HCT116 (cell line): ENCODE measurements around the gene COPS8. TPM values are rescaled to one million over a fixed set of nuclear protein-coding genes. Genes with fewer than 3 reads are reported as not detected.

ENCODE experiments used
- ATAC-seq: fragments of 200-7000 bp; cut with Tn5 transposase; 2 replicates; pipeline ENCODE4 v1.9.1; 2020; ENCODE audit warnings: mild to moderate bottlenecking, moderate library complexity
- BruUV-seq: library from RNA; stranded (reverse); fragments of 400-500 nt; replicated peaks from 2 replicates; lab custom pipeline; 2021; lab: Mats Ljungman, UMichigan
- CTCF ChIA-PET: fragments of 300-600 bp; sonication (Branson Sonifier 250); formaldehyde crosslinking; loops from one replicate; lab custom pipeline; 2021; ENCODE audit warnings: antibody characterized with exemption; lab: Charles Lee
- POLR2A ChIA-PET: fragments of 300-600, 350-600 bp; sonication (Branson Sonifier 250); formaldehyde crosslinking; loops from one replicate; lab custom pipeline; 2021; ENCODE audit warnings: antibody characterized with exemption; lab: Charles Lee
- RAD21 ChIA-PET, 2 experiments: fragments of 300-600 bp; sonication (Branson Sonifier 250); formaldehyde crosslinking; loops; one replicate each; lab custom pipeline; 2023; ENCODE audit warnings: low total read pairs in 2 of 2; ENCODE audit not compliant: uncharacterized antibody in 2 of 2, unreplicated experiment in 2 of 2, low non-redundant PET in 1 of 2; lab: Charles Lee
- DNase-seq: peaks from one replicate; pipeline ENCODE4 v3.0.0-alpha.2; 2010; ENCODE audit warnings: low read depth, low spot score
- H2AFZ ChIP-seq: fragments of 200-600 bp; shearing (Covaris generic), sonication (generic); 2 replicates; pipeline ENCODE4 v1.6.1; 2017; ENCODE audit warnings: low read depth, mixed run types, mixed read lengths, antibody characterized with exemption, low read length; ENCODE audit not compliant: poor library complexity, severe bottlenecking
- H3K27ac ChIP-seq: 2 replicates; pipeline ENCODE4 v1.5.1; 2012; ENCODE audit warnings: low read depth, low read length
- H3K27me3 ChIP-seq: fragments of 200-600 bp; sonication (generic); 2 replicates; pipeline ENCODE4 v1.6.1; 2016; ENCODE audit warnings: mixed run types, low read length, mixed read lengths; ENCODE audit not compliant: insufficient read depth
- H3K36me3 ChIP-seq, 2 experiments: fragments of 200-500 bp in 1 of 2; fragments of 200-600 bp in 1 of 2; sonication (Bioruptor generic) in 1 of 2; sonication (generic) in 1 of 2; 2 replicates each; pipeline versions ENCODE4 v1.5.1 to v1.6.1; 2014 to 2016; ENCODE audit warnings: low read length in 2 of 2, inconsistent platforms in 1 of 2, mixed read lengths in 1 of 2, mixed run types in 1 of 2; ENCODE audit not compliant: insufficient read depth in 2 of 2, control insufficient read depth in 1 of 2
- H3K4me1 ChIP-seq, 2 experiments: fragments of 200-600 bp in 1 of 2; sonication (generic) in 1 of 2; 2 replicates each; pipeline versions ENCODE4 v1.5.1 to v1.6.1; 2012 to 2017; ENCODE audit warnings: low read length in 2 of 2, inconsistent platforms in 1 of 2, mild to moderate bottlenecking in 1 of 2, mixed read lengths in 1 of 2, mixed run types in 1 of 2, moderate library complexity in 1 of 2; ENCODE audit not compliant: insufficient read depth in 2 of 2, control insufficient read depth in 1 of 2
- H3K4me2 ChIP-seq: fragments of 200-600 bp; sonication (generic); 2 replicates; pipeline ENCODE4 v1.6.1; 2017; ENCODE audit warnings: mixed run types, low read length, mixed read lengths
- H3K4me3 ChIP-seq, 2 experiments: fragments of 200-600 bp in 1 of 2; sonication (generic) in 1 of 2; replicated peaks in 1 of 2; 2 replicates each; pipeline ENCODE4 v1.5.1; 2011 to 2016; ENCODE audit warnings: low read length in 2 of 2, control low read depth in 1 of 2, low read depth in 1 of 2, mild to moderate bottlenecking in 1 of 2, mixed read lengths in 1 of 2, mixed run types in 1 of 2
- H3K79me2 ChIP-seq: fragments of 200-600 bp; sonication (generic); 2 replicates; pipeline ENCODE4 v1.6.1; 2017; ENCODE audit warnings: mild to moderate bottlenecking, mixed run types, low read length, moderate library complexity, mixed read lengths; ENCODE audit not compliant: insufficient read depth
- H3K9ac ChIP-seq: fragments of 200-600 bp; sonication (generic); 2 replicates; pipeline ENCODE4 v1.6.1; 2016; ENCODE audit warnings: low read length, mixed read lengths
- H3K9me2 ChIP-seq: fragments of 200-600 bp; sonication (generic), shearing (Covaris generic); 2 replicates; pipeline ENCODE4 v1.6.1; 2017; ENCODE audit warnings: mixed run types, mild to moderate bottlenecking, moderate library complexity; ENCODE audit not compliant: insufficient read depth
- H3K9me3 ChIP-seq, 2 experiments: fragments of 200-500 bp in 1 of 2; fragments of 200-600 bp in 1 of 2; sonication (Bioruptor generic) in 1 of 2; sonication (generic) in 1 of 2; 2 replicates each; pipeline ENCODE4 v1.6.1; 2014 to 2017; ENCODE audit warnings: low read length in 2 of 2, mixed read lengths in 2 of 2, inconsistent platforms in 1 of 2, low read depth in 1 of 2, mild to moderate bottlenecking in 1 of 2, mixed run types in 1 of 2, moderate library complexity in 1 of 2; ENCODE audit not compliant: control insufficient read depth in 1 of 2, insufficient read depth in 1 of 2
- H4K20me1 ChIP-seq: fragments of 200-600 bp; sonication (generic), shearing (Covaris generic); 2 replicates; pipeline ENCODE4 v1.6.1; 2017; ENCODE audit warnings: mixed run types, mild to moderate bottlenecking, moderate library complexity; ENCODE audit not compliant: insufficient read depth
- ATF3 ChIP-seq: IDR thresholded peaks from 2 replicates; pipeline ENCODE4 v1.6.1; 2012
- CTCF ChIP-seq, 3 experiments: fragments of 200-600 bp in 1 of 3; sonication (generic) in 1 of 3; IDR thresholded peaks in 2 of 3; conservative IDR thresholded peaks in 1 of 3; 2 replicates each; pipeline ENCODE4 v1.5.1; 2012 to 2017; ENCODE audit warnings: low read depth in 2 of 3, low read length in 2 of 3, antibody characterized with exemption in 1 of 3, borderline replicate concordance in 1 of 3, control low read depth in 1 of 3, mild to moderate bottlenecking in 1 of 3, mixed read lengths in 1 of 3, mixed run types in 1 of 3, moderate library complexity in 1 of 3; ENCODE audit not compliant: insufficient read depth in 1 of 3
- EZH2 ChIP-seq: fragments of 200-600 bp; sonication (generic); IDR thresholded peaks from 2 replicates; pipeline ENCODE4 v1.6.1; 2017; ENCODE audit warnings: antibody characterized with exemption, mixed run types
- FOSL1 ChIP-seq: IDR thresholded peaks from 2 replicates; pipeline ENCODE4 v1.6.1; 2012; ENCODE audit warnings: low read depth
- REST ChIP-seq: IDR thresholded peaks from 2 replicates; pipeline ENCODE4 v1.6.1; 2012; ENCODE audit warnings: low read depth
- SIN3A ChIP-seq: IDR thresholded peaks from 2 replicates; pipeline ENCODE4 v1.6.1; 2012; ENCODE audit warnings: low read depth
- SP1 ChIP-seq: IDR thresholded peaks from 2 replicates; pipeline ENCODE4 v1.6.1; 2012; ENCODE audit warnings: low read depth
- SRF ChIP-seq: IDR thresholded peaks from 2 replicates; pipeline ENCODE4 v1.6.1; 2012; ENCODE audit warnings: low read depth
- YY1 ChIP-seq: IDR thresholded peaks from 2 replicates; pipeline ENCODE4 v1.6.1; 2011; ENCODE audit warnings: low read length, low read depth, moderate library complexity, mild to moderate bottlenecking; ENCODE audit not compliant: insufficient replicate concordance; ENCODE audit errors: extremely low read depth
- ZBTB33 ChIP-seq: IDR thresholded peaks from 2 replicates; pipeline ENCODE4 v1.6.1; 2011; ENCODE audit warnings: mild to moderate bottlenecking, low read length, moderate library complexity; ENCODE audit not compliant: insufficient replicate concordance; ENCODE audit errors: extremely low read depth
- ZFX ChIP-seq: fragments of 450-650 bp; IDR thresholded peaks from 2 replicates; pipeline ENCODE4 v1.6.1; 2017
- ZNF274 ChIP-seq: fragments of 200-500 bp; sonication (Bioruptor generic); IDR thresholded peaks from 2 replicates; pipeline ENCODE4 v1.6.1; 2014; ENCODE audit warnings: mild to moderate bottlenecking, low read depth, low read length, inconsistent platforms
- intact Hi-C: fragments of 100-400 bp; cut with micrococcal nuclease; formaldehyde crosslinking; loops from 2 replicates; pipeline ENCODE4 v1.10.0; 2022
- total RNA-seq: library from RNA; stranded (reverse); gene quantifications from one replicate; pipeline ENCODE4 v1.2.1, GENCODE V29; 2021; ENCODE audit not compliant: unreplicated experiment

The COPS8 gene
- total RNA-seq, 1 experiment from 2014 or later, result 42.2 TPM

- no TSS peak for BruUV-seq
- Histone ChIP-seq H2AFZ (no peak overlapping the region), H3K27ac (no peak overlapping the region), H3K4me3 (no peak overlapping the region), H4K20me1 (no peaks in the 10 kb centered on the region), H3K9me2 (no peaks in the 10 kb centered on the region)
- no peak for ATAC-seq
- ChIA-PET RAD21 (no interaction called here), POLR2A (no interaction called here)
- intact Hi-C loops, result loop anchor here (2.0 kb wide), 1 partner anchor 1295 kb away; no protein-coding TSS in a partner anchor
- no peak for TF ChIP-seq SP1
- no peak for TF ChIP-seq ZBTB33
- no peak for TF ChIP-seq SIN3A
- TF ChIP-seq YY1, result no peak
- TF ChIP-seq CTCF (IDR thresholded peaks at IDR 0.05 in 2 of 3, conservative IDR thresholded peaks at IDR 0.05 in 1 of 3; ENCODE audit: borderline replicate concordance in 1 of 3, insufficient read depth in 1 of 3, low read depth in 2 of 3, low read length in 2 of 3), result no peak
- no peak for TF ChIP-seq ZNF274
- TF ChIP-seq EZH2, result no peak
- no peak for TF ChIP-seq FOSL1
- TF ChIP-seq ATF3, result no peak
- no peak for TF ChIP-seq REST
- no peak for TF ChIP-seq SRF
- no peak for TF ChIP-seq ZFX
- TF ChIP-seq, all 23 proteins: peak for 0
- Histone ChIP-seq H3K9ac (no peak overlapping the region), H3K9me3 (no peaks in the 10 kb centered on the region; a peak in 1 of 4 replicates), H3K27me3 (no peaks in the 10 kb centered on the region), H3K36me3 (no peaks in the 10 kb centered on the region), H3K79me2 (no peaks in the 10 kb centered on the region), H3K4me1 (peaks cover 0 to 5% of the 10 kb centered on the region in 2 experiments; a peak in 1 of 4 replicates), H3K4me2 (no peak overlapping the region)
- CTCF ChIA-PET, result no interaction called here
- no peak for DNase-seq
Observed at GRCh38 chr2:237073552-237073951, 12.1 kb upstream of the COPS8 start.
